Nephron progenitor cell (in vitro differentiated cells): ENCODE data around the gene TELO2.
A peak's percentile ranks its signal among the peaks of the same experiment; 100 is the strongest.
"Not testable (repeated sequence)": the region's sequence is repeated elsewhere in the genome, so short reads cannot be mapped to it uniquely, and the experiment has no call there.

Experiments
- DNase-seq: peaks from one replicate; pipeline ENCODE4 v3.0.0; 2021
- H3K27ac Mint-ChIP-seq: 2 replicates; pipeline ENCODE4 v1.8.0; 2021; ENCODE audit warnings: mild to moderate bottlenecking, moderate library complexity, mixed read lengths
- H3K27me3 Mint-ChIP-seq: 2 replicates; pipeline ENCODE4 v1.8.0; 2021; ENCODE audit warnings: mild to moderate bottlenecking, low read depth, mixed read lengths; ENCODE audit not compliant: poor library complexity
- H3K36me3 Mint-ChIP-seq: 2 replicates; pipeline ENCODE4 v1.8.0; 2021; ENCODE audit warnings: low read depth, mixed read lengths
- H3K4me1 Mint-ChIP-seq: 2 replicates; pipeline ENCODE4 v1.8.0; 2021; ENCODE audit warnings: mixed read lengths
- H3K4me3 Mint-ChIP-seq: 2 replicates; pipeline ENCODE4 v1.8.0; 2021; ENCODE audit warnings: mild to moderate bottlenecking, moderate library complexity, mixed read lengths
- H3K9me3 Mint-ChIP-seq: 2 replicates; pipeline ENCODE4 v1.8.0; 2021; ENCODE audit warnings: mild to moderate bottlenecking, moderate library complexity, mixed read lengths
- CTCF ChIP-seq: fragments of 200-600 bp; sonication (generic); IDR thresholded peaks from 2 replicates; pipeline ENCODE4 v1.5.0; 2021; ENCODE audit warnings: antibody characterized with exemption

The TELO2 gene

GRCh38 chr16:1474796-1475551, 18.2 kb upstream of the TELO2 start, which contains the start of gene CLCN7:
Gene CLCN7, minus strand, starts transcription at chr16:1475028. Its CDS starts 54 bp downstream, at chr16:1474974.
- Mint-ChIP-seq H3K27ac (no peak within 1 kb of the TSS), H3K4me3 (peak within 1 kb of the TSS; percentile 79), H3K9me3 (peaks cover 31% of the 10 kb centered on the region), H3K36me3 (peaks cover 8% of the 10 kb centered on the region), H3K4me1 (peaks cover 41% of the 10 kb centered on the region), H3K27me3 (peaks cover 11% of the 10 kb centered on the region)
- no peak for TF ChIP-seq CTCF
- peak; percentile 80 for DNase-seq

GRCh38 chr16:1475552-1476114, 17.5 kb upstream of the TELO2 start:
- peaks cover 35% of the 10 kb centered on the region for H3K4me1 Mint-ChIP-seq
- peaks cover 9% of the 10 kb centered on the region for H3K27me3 Mint-ChIP-seq
- H3K4me3 Mint-ChIP-seq, result peak overlapping the region; percentile 77
- peaks cover 31% of the 10 kb centered on the region for H3K9me3 Mint-ChIP-seq
- H3K36me3 Mint-ChIP-seq, result peaks cover 8% of the 10 kb centered on the region
- no peak for DNase-seq
- no peak overlapping the region for H3K27ac Mint-ChIP-seq
- TF ChIP-seq CTCF, result no peak

- no peak overlapping the region for H3K4me3 Mint-ChIP-seq
- peaks cover 31% of the 10 kb centered on the region for H3K9me3 Mint-ChIP-seq
- peaks cover 22% of the 10 kb centered on the region for H3K27me3 Mint-ChIP-seq
- DNase-seq, result no peak
- H3K4me1 Mint-ChIP-seq, result peaks cover 21% of the 10 kb centered on the region
- peaks cover 8% of the 10 kb centered on the region for H3K36me3 Mint-ChIP-seq
- TF ChIP-seq CTCF, result no peak
- H3K27ac Mint-ChIP-seq, result no peak overlapping the region
These were observed 16.1 kb upstream of the TELO2 start for GRCh38 chr16:1477033-1477432.

GRCh38 chr16:1478937-1479336, 14.2 kb upstream of the TELO2 start:
- not testable (repeated sequence) for H3K4me3 Mint-ChIP-seq, H3K4me1 Mint-ChIP-seq

GRCh38 chr16:1481906-1482835, 11.0 kb upstream of the TELO2 start:
- Mint-ChIP-seq H3K27ac (no peak overlapping the region), H3K9me3 (peaks cover 17% of the 10 kb centered on the region), H3K36me3 (no peaks in the 10 kb centered on the region), H3K27me3 (peaks cover 59% of the 10 kb centered on the region), H3K4me1 (no peaks in the 10 kb centered on the region), H3K4me3 (no peak overlapping the region)
- no peak for DNase-seq
- TF ChIP-seq CTCF, result no peak

More at GRCh38 chr16:1478937-1479336, 14.2 kb upstream of the TELO2 start:
- Mint-ChIP-seq H3K9me3 (peaks cover 31% of the 10 kb centered on the region), H3K27ac (peak overlapping the region; percentile 34), H3K27me3 (peaks cover 38% of the 10 kb centered on the region)
- not testable (repeated sequence) for H3K36me3 Mint-ChIP-seq, DNase-seq
